Kidney epithelial cell (primary cell): Measurements from ENCODE around the gene SHOC1. TPM values are rescaled to one million over a fixed set of nuclear protein-coding genes. Genes with fewer than 3 reads are reported as not detected.

ENCODE experiments used
- DNase-seq: peaks from one replicate; pipeline ENCODE4 v3.0.0-alpha.2; 2010; ENCODE audit warnings: low read depth
- H3K27me3 ChIP-seq: 2 replicates; pipeline ENCODE4 v1.6.0; 2011; ENCODE audit warnings: low read length; ENCODE audit not compliant: control insufficient read depth, insufficient read depth
- H3K36me3 ChIP-seq: 2 replicates; pipeline ENCODE4 v1.5.1; 2011; ENCODE audit warnings: low read length; ENCODE audit not compliant: control insufficient read depth, insufficient read depth
- H3K4me3 ChIP-seq: 2 replicates; pipeline ENCODE4 v1.5.1; 2011; ENCODE audit warnings: low read depth, mild to moderate bottlenecking, control low read depth, low read length
- total RNA-seq: library from RNA; depleted of rRNA; stranded (reverse); fragments of >200 nt; gene quantifications from 2 replicates; pipeline ENCODE4 v1.2.3, GENCODE V29; 2015
- TF ChIP-seq, protein P1 (sequence below): IDR thresholded peaks from 2 replicates; pipeline ENCODE4 v1.5.1; 2011; ENCODE audit warnings: mild to moderate bottlenecking, moderate library complexity, low read length, control low read depth, inconsistent platforms; ENCODE audit not compliant: insufficient read depth, poor library complexity, severe bottlenecking

SHOC1 gene
- total RNA-seq, 1 donor from 2014 or later = not detected

DNA sequence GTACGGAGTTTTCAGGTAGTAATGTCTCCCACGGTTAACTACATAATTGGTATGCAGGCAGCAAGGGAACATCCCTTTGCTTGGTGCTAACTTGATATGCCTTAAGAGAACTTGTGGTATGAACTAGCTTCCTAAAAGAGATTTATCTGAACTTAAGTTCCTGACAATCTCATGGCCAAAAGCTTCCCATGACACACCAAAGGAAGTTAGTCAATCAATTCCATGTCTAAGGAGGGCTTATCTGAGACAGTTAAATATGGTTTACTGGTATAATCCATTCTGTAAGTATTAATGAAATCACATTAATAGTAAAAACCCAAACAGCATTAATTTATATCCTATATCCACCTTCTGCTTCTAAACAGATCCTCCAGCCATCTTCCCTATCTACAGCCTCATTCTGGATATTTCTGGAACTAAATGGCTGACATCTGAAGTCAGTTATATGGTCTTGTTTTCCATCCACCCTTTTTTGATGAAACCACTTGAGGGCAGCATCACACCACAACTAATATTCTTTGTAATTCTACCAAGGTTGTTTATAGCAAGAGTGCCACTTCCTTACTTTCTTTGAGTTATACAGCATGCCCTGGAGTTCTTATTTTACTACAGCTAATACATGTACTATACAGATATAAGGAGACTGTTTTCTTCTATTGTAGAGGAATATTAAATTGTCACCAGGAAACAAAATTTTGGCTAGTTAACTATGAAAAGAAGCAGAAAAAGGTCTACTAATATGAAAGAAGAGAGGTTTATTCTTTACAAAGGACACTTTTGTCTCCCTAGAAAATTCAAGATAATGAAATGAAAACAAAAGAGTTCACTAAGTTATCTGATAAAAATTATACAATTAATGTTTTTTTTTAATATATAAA is 34.7 kb downstream of the SHOC1 start:
- DNase-seq = peak; percentile 54
- Histone ChIP-seq H3K4me3 (no peak overlapping the region), H3K36me3 (no peaks in the 10 kb centered on the region), H3K27me3 (no peaks in the 10 kb centered on the region)
- TF ChIP-seq, protein P1, sequence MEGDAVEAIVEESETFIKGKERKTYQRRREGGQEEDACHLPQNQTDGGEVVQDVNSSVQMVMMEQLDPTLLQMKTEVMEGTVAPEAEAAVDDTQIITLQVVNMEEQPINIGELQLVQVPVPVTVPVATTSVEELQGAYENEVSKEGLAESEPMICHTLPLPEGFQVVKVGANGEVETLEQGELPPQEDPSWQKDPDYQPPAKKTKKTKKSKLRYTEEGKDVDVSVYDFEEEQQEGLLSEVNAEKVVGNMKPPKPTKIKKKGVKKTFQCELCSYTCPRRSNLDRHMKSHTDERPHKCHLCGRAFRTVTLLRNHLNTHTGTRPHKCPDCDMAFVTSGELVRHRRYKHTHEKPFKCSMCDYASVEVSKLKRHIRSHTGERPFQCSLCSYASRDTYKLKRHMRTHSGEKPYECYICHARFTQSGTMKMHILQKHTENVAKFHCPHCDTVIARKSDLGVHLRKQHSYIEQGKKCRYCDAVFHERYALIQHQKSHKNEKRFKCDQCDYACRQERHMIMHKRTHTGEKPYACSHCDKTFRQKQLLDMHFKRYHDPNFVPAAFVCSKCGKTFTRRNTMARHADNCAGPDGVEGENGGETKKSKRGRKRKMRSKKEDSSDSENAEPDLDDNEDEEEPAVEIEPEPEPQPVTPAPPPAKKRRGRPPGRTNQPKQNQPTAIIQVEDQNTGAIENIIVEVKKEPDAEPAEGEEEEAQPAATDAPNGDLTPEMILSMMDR = peak; percentile 52

DNA sequence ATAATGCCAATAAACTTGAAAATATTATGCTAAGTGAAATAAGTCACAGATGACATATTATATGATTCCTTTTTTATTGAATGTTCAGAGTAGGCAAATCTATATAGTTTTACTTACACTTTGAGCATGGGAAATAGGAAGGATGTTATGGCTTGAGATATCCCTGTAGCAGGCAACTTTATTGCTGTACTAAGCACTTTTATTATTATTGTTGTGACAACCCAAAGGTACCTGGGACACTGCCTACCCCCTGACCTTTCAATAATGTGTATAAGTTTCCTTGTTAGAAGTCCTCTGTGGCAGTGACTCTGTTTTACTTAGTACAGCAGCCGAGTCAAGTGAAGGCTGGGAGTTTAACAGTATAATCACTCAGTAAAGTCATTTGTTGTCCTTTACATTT is 39.9 kb downstream of the SHOC1 start:
- Histone ChIP-seq H3K27me3 (no peaks in the 10 kb centered on the region), H3K36me3 (no peaks in the 10 kb centered on the region), H3K4me3 (no peak overlapping the region)
- TF ChIP-seq, protein P1 = no peak
- DNase-seq = no peak

DNA sequence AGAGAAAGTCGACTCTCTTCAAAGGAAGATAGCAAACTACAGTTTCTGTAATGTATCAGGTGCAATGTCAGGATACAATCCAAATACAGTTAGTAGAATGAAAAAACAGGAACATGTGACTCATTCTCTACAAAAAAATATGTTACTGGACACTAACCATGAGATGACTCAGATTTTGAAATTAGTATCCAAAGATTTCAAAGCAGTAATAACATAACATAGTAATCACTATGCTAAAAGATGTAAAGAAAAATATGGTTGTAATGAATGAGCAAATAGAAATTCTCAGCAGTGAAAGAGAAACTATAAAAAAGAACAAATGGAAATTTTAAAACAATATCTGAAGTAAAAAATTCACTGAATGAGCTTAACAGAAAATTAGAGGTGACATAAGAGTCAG is 42.3 kb downstream of the SHOC1 start:
- H3K27me3 ChIP-seq = no peaks in the 10 kb centered on the region
- no peak overlapping the region for H3K4me3 ChIP-seq
- H3K36me3 ChIP-seq = no peaks in the 10 kb centered on the region
- TF ChIP-seq, protein P1 = no peak
- DNase-seq = no peak

Other genes with a start within 250 kb of the SHOC1 start
- 52.2 and 59.9 TPM in 2 replicates for gene PTGR1, start 195.3 kb downstream of the SHOC1 start, total RNA-seq
- 5.7 and 8.1 TPM in 2 replicates for gene DNAJC25, start 163.6 kb downstream of the SHOC1 start, total RNA-seq
- gene GNG10, start 133.3 kb downstream of the SHOC1 start, total RNA-seq = 69.3 and 88.4 TPM in 2 replicates
- gene UGCG, start 101.9 kb upstream of the SHOC1 start, total RNA-seq = 158 and 172 TPM in 2 replicates